ENCODE measurements around the gene WNT7B.

- TF ChIP-seq EZH2phosphoT487 (IDR thresholded peaks at IDR 0.05; ENCODE audit: borderline replicate concordance, low read depth): no peak
- no peak for TF ChIP-seq CTCF (IDR thresholded peaks at IDR 0.05)
- TF ChIP-seq TAF1 (IDR thresholded peaks at IDR 0.05; ENCODE audit: borderline replicate concordance, low read depth, low read length): no peak
- TF ChIP-seq SMC3 (IDR thresholded peaks at IDR 0.05; ENCODE audit: low read depth, low read length): no peak
- TF ChIP-seq USF1 (IDR thresholded peaks at IDR 0.05; ENCODE audit: borderline replicate concordance, low read depth): no peak
- TF ChIP-seq USF2 (IDR thresholded peaks at IDR 0.05; ENCODE audit: borderline replicate concordance, low read depth, low read length): no peak
- TF ChIP-seq POLR2AphosphoS5 (IDR thresholded peaks at IDR 0.05; ENCODE audit: low read depth, low read length): no peak
- TF ChIP-seq EP300 (IDR thresholded peaks at IDR 0.05; ENCODE audit: borderline replicate concordance in 1 of 2, low read depth in 1 of 2, low read length in 1 of 2): no peak
- TF ChIP-seq MAX (IDR thresholded peaks at IDR 0.05; ENCODE audit: low read depth): no peak
- TF ChIP-seq FOXJ3 (CRISPR knock-in tag; IDR thresholded peaks at IDR 0.05): no peak
Observed at GRCh38 chr22:45881524-45881875, 95.5 kb downstream of the WNT7B start.
